Osteoblast (primary cell): ENCODE data around the gene AFDN. TPM values are rescaled to one million over a fixed set of nuclear protein-coding genes. Genes with fewer than 3 reads are reported as not detected.

ENCODE experiments used
- DNase-seq: peaks from one replicate; pipeline ENCODE4 v3.0.0; 2011; ENCODE audit warnings: low spot score, mixed read lengths; ENCODE audit not compliant: insufficient read length; ENCODE audit errors: missing footprints
- H2AFZ ChIP-seq: 2 replicates; pipeline ENCODE4 v1.6.0; 2011; ENCODE audit warnings: mild to moderate bottlenecking, low read length
- H3K27ac ChIP-seq: 2 replicates; pipeline ENCODE4 v1.5.1; 2011; ENCODE audit warnings: mild to moderate bottlenecking, low read depth, low read length, moderate library complexity
- H3K27me3 ChIP-seq: 2 replicates; pipeline ENCODE4 v1.6.0; 2012; ENCODE audit warnings: mild to moderate bottlenecking, control low read depth, inconsistent platforms, low read length, moderate library complexity; ENCODE audit not compliant: insufficient read depth
- H3K36me3 ChIP-seq: 2 replicates; pipeline ENCODE4 v1.5.1; 2011; ENCODE audit warnings: mild to moderate bottlenecking, low read length, control low read depth, moderate library complexity; ENCODE audit not compliant: insufficient read depth
- H3K4me1 ChIP-seq: 2 replicates; pipeline ENCODE4 v1.5.1; 2011; ENCODE audit warnings: mild to moderate bottlenecking, low read length, control low read depth, moderate library complexity; ENCODE audit not compliant: insufficient read depth
- H3K4me2 ChIP-seq: 2 replicates; pipeline ENCODE4 v1.6.0; 2011; ENCODE audit warnings: mild to moderate bottlenecking, low read length; ENCODE audit not compliant: insufficient read depth
- H3K4me3 ChIP-seq: fragments of 200-600 bp; sonication (generic); 3 replicates; pipeline ENCODE4 v1.5.1; 2012; ENCODE audit warnings: mild to moderate bottlenecking, low read length, inconsistent platforms; ENCODE audit not compliant: insufficient read depth
- H3K79me2 ChIP-seq: 2 replicates; pipeline ENCODE4 v1.6.0; 2012; ENCODE audit warnings: mild to moderate bottlenecking, low read length, control low read depth, inconsistent platforms; ENCODE audit not compliant: insufficient read depth
- H3K9me3 ChIP-seq: 2 replicates; pipeline ENCODE4 v1.5.1; 2011; ENCODE audit warnings: low read depth, low read length, control low read depth
- H4K20me1 ChIP-seq: 2 replicates; pipeline ENCODE4 v1.6.0; 2012; ENCODE audit warnings: mild to moderate bottlenecking, low read length, control low read depth; ENCODE audit not compliant: insufficient read depth
- total RNA-seq: library from RNA; depleted of rRNA; stranded (reverse); fragments of >200 nt; gene quantifications from 2 replicates; pipeline ENCODE4 v1.2.3, GENCODE V29; 2012
- TF ChIP-seq, protein P1 (sequence below): IDR thresholded peaks from 2 replicates; pipeline ENCODE4 v1.5.1; 2011; ENCODE audit warnings: mild to moderate bottlenecking, low read depth, low read length, moderate library complexity; ENCODE audit errors: extremely low read depth

The AFDN gene
- total RNA-seq, 1 donor: 52.5 TPM

GRCh38 chr6:167985911-167986595, 159.3 kb downstream of the AFDN start:
- TF ChIP-seq, protein P1, sequence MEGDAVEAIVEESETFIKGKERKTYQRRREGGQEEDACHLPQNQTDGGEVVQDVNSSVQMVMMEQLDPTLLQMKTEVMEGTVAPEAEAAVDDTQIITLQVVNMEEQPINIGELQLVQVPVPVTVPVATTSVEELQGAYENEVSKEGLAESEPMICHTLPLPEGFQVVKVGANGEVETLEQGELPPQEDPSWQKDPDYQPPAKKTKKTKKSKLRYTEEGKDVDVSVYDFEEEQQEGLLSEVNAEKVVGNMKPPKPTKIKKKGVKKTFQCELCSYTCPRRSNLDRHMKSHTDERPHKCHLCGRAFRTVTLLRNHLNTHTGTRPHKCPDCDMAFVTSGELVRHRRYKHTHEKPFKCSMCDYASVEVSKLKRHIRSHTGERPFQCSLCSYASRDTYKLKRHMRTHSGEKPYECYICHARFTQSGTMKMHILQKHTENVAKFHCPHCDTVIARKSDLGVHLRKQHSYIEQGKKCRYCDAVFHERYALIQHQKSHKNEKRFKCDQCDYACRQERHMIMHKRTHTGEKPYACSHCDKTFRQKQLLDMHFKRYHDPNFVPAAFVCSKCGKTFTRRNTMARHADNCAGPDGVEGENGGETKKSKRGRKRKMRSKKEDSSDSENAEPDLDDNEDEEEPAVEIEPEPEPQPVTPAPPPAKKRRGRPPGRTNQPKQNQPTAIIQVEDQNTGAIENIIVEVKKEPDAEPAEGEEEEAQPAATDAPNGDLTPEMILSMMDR: no peak
- Histone ChIP-seq H4K20me1 (no peaks in the 10 kb centered on the region), H3K79me2 (no peaks in the 10 kb centered on the region), H3K27me3 (no peaks in the 10 kb centered on the region), H3K9me3 (no peaks in the 10 kb centered on the region), H3K4me2 (no peak overlapping the region), H3K4me3 (no peak overlapping the region), H3K36me3 (no peaks in the 10 kb centered on the region), H2AFZ (no peak overlapping the region), H3K4me1 (no peaks in the 10 kb centered on the region), H3K27ac (no peak overlapping the region)
- DNase-seq: no peak

- no peak overlapping the region for H2AFZ ChIP-seq
- H4K20me1 ChIP-seq: no peaks in the 10 kb centered on the region
- no peak overlapping the region for H3K4me3 ChIP-seq
- no peaks in the 10 kb centered on the region for H3K27me3 ChIP-seq
- H3K79me2 ChIP-seq: no peaks in the 10 kb centered on the region
- no peaks in the 10 kb centered on the region for H3K36me3 ChIP-seq
- H3K27ac ChIP-seq: no peak overlapping the region
- peak; percentile 85 for DNase-seq
- no peaks in the 10 kb centered on the region for H3K4me1 ChIP-seq
- TF ChIP-seq, protein P1: no peak
- H3K4me2 ChIP-seq: no peak overlapping the region
- no peaks in the 10 kb centered on the region for H3K9me3 ChIP-seq
Observed at GRCh38 chr6:167987396-167988153, 160.9 kb downstream of the AFDN start.

DNA sequence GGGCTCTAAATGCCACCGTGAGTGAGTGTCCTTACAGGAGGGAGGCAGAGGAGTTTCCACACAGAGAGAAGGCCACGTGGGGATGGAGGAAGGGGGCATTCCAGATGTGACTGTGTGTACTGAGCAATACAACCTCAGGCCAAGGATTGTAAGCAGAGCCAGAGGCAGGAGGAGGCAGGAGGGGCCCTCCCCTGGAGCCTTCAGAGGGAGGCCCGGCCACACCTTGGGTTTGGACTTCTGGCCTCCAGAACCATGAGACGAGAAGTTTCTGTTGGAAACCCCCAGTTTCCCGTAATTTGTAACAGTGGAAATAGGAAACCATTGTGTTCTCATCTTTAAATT, 161.4 kb downstream of the AFDN start:
- H3K4me1 ChIP-seq: no peaks in the 10 kb centered on the region
- no peaks in the 10 kb centered on the region for H3K27me3 ChIP-seq
- H3K4me3 ChIP-seq: no peak overlapping the region
- no peak overlapping the region for H3K4me2 ChIP-seq
- no peaks in the 10 kb centered on the region for H4K20me1 ChIP-seq
- H3K27ac ChIP-seq: no peak overlapping the region
- TF ChIP-seq, protein P1: no peak
- no peak overlapping the region for H2AFZ ChIP-seq
- no peaks in the 10 kb centered on the region for H3K79me2 ChIP-seq
- no peaks in the 10 kb centered on the region for H3K9me3 ChIP-seq
- no peak for DNase-seq
- no peaks in the 10 kb centered on the region for H3K36me3 ChIP-seq
